Kidney glomerular epithelial cell (primary cell): ENCODE measurements around the gene ZW10.
"Not testable (repeated sequence)": the region's sequence is repeated elsewhere in the genome, so short reads cannot be mapped to it uniquely, and the experiment has no call there.

Experiments
- DNase-seq: peaks from one replicate; lab custom pipeline; 2025; lab: John Stamatoyannopoulos, UW

Gene ZW10

DNA sequence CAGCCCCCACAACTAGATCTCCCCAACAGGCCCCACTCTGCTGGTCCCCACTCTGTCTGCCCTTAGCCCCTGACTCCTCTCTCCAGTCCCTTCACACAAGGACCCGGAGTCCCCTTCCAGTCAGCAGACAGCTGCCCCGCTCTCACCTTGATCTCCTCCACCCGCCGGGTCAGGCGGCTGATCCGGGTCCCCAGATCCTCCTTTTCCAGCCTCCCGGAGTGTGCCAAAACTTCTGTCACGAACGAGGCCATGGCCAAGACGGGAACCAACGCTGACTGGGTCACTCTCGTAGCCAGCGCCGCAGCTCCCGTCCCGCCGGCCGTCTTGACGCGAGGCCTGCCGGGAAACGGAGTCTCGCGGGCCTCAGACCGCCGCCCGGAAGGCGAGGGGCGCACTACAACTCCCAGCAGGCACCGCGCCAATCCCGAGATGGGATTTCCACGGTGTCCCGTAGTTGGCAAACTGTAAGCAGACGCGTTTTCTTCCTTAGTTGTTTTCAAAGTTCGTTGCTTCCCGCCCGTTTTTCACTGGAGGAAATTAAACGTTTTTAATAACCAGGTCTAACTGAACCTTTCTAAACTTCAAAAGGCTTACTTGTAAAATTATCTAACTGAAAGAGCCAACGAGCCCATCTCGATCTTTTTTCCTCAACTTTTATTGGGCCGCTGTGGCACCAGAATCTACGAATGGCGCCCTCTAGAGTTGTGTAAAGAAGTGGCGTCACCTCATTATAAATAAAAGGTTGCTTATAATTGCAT is at the start of gene ZW10:
Gene ZW10 (minus strand): TSS at position 277 of the 758 bp plus-strand sequence. CDS start 26 bp downstream, at position 251.
- peak; percentile 92 for DNase-seq

DNA sequence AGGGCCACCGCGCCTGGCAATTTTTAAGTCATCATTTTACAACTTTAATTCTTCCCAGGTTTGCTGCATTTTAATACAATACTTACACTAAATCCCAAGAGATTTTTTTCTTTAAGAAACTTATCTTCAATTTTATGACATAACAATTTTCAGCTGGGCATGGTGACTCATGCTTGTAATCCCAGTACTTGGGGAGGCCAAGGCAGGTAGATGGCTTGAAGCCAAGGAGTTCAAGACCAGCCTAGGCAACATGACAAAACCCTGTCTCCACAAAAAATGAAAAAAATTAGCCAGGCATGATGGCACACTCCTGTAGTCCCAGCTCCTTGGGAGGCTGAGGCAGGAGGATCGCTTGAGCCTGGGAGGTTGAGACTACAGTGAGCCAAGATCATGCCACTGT is 44.9 kb upstream of the ZW10 start:
- DNase-seq = no peak

- no peak for DNase-seq
These were observed 44.1 kb upstream of the ZW10 start for GRCh38 chr11:113817626-113818025.

- no peak for DNase-seq
These were observed 43.7 kb upstream of the ZW10 start for GRCh38 chr11:113817162-113817561.

GRCh38 chr11:113814181-113814580 is 40.7 kb upstream of the ZW10 start:
- DNase-seq = no peak

DNA sequence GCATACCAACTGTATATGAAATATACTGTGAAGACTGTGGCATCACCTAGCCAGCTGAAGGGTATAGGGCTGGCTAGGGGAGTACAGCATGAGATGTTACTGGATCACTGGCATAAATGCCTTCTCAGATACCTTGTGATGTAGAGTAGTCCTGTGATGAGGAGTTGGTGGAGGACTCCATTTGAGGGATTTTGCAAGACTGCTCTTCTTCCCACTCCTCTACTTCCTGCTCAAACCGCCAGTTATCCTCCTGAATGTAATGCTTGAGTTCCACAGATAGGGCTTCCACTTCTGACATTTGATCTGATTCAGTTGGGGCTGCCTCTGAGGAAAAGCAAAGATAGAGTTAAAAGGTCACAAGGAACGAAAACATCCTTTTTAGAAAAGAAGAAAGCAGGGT is 35.4 kb upstream of the ZW10 start:
- no peak for DNase-seq

- DNase-seq = no peak
These were observed 32.9 kb upstream of the ZW10 start for GRCh38 chr11:113806406-113806805.

GRCh38 chr11:113805640-113806039 is 32.1 kb upstream of the ZW10 start:
- DNase-seq = no peak

- DNase-seq = no peak
These were observed 29.1 kb upstream of the ZW10 start for GRCh38 chr11:113802621-113803020.

GRCh38 chr11:113796663-113797259 is 23.3 kb upstream of the ZW10 start:
- DNase-seq = peak; percentile 17

GRCh38 chr11:113789675-113790320 is 16.3 kb upstream of the ZW10 start:
- no peak for DNase-seq

DNA sequence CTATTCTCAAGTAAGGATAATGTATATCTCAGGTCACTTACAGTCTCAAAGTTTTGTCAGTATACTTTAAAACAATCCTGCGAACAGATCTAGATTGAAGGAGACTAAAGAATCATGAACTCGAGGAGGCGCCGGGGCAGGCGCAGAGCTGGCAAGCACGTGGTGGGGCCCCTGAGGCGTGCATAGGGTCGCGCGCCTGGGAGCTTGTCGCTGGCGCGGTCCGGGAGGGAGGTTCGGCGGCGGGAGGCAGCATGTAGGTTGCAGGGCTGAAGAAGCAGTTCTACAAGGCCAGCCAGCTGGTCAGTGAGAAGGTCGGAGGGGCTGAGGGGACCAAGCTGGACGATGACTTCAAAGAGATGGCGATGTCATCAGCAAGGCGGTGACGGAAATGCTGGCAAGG is 15.5 kb upstream of the ZW10 start:
- DNase-seq = not testable (repeated sequence)

DNA sequence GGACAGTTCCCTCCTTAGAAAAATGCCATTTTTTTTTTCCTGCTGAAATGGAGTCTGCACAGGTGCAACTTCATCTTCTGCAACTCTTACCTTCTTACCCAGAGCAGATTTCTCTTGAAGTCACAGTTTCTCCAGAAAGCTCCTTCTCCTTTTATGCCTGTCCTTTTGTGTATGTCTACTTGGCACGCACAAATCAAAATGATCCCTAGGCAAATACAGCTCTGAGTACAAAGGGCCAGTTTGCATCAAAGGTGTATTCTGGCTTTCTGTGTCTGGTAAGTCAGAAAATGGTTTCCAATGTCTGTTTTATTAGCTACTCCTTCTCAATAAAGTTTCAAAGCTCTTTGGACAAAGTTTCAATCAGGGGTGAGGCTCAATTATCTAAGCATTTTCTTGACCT is 8.6 kb upstream of the ZW10 start:
- DNase-seq = no peak

DNA sequence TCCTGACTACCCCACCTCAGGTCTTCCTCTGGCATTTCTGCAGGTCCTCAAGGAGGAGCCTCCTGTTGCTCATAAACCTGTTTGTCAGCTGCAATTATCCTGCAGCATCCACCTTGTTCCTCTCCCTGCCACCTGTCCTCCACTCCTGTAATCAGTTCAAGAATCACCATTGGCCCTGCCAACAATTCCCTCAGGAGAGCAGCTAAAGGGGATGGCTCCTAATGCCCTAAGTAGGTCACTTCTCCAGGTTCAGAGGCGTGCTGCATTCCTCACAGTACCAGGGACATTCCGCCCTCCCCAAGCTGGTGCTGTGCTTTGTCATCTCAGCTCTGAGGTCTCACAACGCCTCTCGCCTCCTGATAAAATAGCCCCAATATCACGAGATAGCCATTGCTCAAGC is 8.2 kb upstream of the ZW10 start:
- DNase-seq = no peak

DNA sequence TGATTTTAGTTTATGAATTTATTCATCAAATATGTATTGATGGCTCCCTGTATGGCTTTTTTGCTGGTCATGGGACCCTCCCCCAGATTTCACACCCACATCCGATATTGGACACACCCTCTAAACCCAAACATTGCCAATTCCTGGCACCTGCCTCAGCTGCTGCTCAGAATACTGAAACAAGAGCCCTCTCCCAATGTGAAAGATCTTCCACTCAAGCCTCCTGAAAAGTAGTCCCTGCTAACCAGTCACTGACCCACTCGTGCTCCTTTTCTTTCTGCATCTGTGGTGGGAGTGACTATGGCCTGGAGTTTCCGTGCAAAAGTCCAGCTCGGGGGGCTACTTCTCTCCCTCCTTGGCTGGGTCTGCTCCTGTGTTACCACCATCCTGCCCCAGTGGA is 6.0 kb upstream of the ZW10 start, which contains the start of gene CLDN25:
Gene CLDN25 (plus strand): TSS at position 301 of the 400 bp plus-strand sequence. CDS start 0 bp downstream, at position 301.
- no peak for DNase-seq

GRCh38 chr11:113778111-113778910 is 4.8 kb upstream of the ZW10 start:
- peak; percentile 7 for DNase-seq

DNA sequence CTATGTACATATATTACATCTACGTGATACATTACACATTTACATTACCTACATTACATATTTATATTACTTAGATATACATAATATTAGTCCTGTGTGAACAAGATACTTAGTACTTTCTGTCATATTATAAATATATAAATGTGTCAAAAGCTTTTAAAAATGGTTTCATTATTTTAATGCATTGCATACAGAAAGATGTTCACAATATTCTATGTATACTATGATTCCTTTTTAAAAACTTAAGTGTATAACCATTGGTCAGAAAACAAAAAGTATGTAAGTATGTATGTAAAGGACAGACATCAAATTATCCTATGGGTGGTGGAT is 647 bp upstream of the ZW10 start:
- no peak for DNase-seq

GRCh38 chr11:113773092-113773415 is 438 bp downstream of the ZW10 start:
- DNase-seq = no peak

GRCh38 chr11:113771964-113772363 is 1.5 kb downstream of the ZW10 start:
- DNase-seq = no peak

DNA sequence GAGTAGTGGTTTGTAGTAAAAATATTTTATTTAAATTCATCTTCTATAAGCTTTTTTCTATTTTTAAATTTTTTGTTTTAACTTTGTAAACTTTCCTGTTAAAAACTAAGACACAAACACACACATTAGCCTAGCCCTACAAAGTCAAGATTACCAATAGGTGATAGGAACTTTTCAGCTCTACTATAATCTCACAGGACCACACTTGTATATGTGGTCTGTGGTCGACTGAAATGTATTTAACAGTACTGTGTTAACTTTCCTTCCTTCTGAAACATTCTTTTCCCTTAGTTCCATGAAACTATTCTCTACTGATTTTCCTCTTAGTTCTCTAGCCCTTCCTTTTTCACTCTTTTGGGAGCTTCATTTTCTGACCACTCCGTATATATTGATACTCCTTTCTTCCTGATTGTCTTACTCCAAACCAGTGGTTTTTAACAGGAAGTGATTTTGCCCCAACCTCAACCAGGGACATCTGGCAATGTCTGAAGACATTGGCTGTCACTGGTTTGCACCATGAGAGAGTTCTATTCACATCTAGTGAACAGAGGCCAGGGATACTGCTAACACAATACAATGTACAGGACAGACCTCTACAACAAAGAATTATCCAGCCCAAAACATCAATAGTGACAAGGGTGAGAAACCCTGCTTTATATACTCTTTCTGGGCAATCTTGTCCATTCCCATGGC is 8.8 kb downstream of the ZW10 start:
- no peak for DNase-seq

GRCh38 chr11:113763040-113763439 is 10.5 kb downstream of the ZW10 start:
- not testable (repeated sequence) for DNase-seq

GRCh38 chr11:113760241-113760640 is 13.3 kb downstream of the ZW10 start:
- DNase-seq = no peak
